ENCODE results near the gene OLA1.

OLA1 gene

DNA sequence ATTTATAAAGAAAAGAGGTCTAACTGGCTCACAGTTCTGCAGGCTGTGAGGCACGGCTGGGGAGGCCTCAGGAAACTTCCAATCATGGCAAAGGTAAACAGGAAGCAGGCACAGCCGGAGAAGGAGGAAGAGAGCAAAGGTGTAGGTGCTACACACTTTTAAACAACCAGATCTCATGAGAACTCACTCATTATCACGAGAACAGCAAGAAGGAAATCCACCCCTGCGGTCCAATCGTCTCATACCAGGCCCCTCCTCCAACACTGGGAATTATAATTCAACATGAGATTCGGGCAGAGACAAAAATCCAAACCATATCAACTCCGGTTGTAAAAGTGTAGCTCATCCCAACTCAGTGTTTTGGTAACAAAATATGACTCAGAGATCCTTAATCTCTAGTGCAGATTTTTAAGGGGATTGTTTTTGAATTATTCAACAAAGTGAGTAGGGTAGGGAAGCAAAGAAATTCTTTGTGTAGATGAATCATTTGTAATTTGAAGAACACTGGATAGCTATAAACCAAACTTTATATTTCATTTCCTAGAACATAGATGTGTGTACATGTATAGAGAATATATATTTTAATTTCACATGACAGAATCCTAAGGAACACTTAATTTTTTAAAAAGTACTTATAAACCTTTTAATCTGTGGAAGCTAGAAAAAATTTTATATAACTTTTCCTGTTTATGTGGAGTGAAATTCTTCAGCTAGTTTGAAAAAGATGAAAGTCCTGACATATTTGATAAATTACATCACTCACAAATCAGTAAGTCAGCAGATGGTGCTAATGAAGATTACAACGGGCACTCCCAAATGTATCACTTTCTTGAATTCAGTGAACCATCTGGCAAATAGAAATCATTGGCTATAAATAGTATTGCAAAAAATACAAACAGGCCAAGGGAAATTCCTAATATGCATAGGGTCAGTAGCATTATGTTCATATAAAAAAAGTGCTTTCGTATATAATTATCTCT is 130.1 kb downstream of the OLA1 start:
- peak; percentile 45 for DNase-seq (ENCODE audit: low spot score)

DNA sequence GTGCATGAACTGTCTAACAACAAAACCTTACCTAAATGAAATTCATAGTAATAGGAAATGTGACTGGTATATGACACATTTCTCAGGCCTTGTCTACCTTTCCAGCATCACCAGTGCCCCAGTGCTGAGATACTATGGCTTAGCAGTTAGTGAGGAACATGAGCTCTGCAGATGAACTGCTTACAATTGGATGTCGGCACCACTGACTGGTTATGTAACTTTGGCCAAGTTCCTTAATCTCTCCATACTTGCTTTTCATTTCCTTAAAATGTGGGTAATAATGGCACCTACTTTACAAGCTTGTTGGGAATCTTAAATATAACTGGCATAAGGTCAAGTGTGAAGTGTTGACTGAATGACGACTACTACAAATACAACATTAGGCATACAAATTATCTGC is 136.3 kb downstream of the OLA1 start:
- DNase-seq (ENCODE audit: low spot score), result no peak

DNA sequence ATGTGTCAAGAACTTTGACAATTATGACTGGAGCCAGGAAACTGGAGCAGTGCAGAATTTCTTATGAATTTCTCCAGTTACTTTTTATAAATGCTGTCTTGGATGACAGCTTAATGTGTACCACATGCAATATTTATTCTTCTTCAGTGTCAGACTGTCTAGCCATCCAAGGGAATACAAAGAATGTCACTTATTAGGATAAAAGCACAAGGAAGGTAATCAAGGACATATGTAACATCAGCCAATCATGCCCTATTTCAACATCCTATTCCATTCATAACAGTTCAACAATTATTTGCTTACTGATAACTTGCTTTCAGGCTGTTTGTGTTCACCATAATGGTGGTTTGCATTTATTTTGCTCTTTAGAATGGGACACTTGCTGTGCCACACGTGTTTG is 139.8 kb downstream of the OLA1 start:
- no peak for DNase-seq (ENCODE audit: low spot score)

DNA sequence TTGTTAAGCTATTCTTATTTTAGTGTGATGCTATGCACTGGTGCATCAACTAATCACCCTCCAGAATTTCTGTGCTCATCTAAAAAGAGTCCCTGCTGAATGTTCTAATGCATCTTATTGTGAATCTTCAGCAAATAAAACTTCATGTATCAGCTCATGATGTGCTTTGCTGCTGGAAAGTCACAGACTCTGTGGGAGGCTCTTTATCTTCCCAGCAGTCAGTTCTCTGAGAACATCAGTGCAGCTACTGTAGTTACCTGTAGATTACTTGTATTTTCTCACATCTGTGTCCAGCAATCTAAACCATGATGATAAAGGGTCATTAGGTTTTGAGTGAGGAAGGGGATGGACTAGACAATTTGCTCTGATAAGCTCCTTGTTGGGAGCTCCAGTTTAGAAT is 141.6 kb downstream of the OLA1 start:
- no peak for DNase-seq (ENCODE audit: low spot score)

DNA sequence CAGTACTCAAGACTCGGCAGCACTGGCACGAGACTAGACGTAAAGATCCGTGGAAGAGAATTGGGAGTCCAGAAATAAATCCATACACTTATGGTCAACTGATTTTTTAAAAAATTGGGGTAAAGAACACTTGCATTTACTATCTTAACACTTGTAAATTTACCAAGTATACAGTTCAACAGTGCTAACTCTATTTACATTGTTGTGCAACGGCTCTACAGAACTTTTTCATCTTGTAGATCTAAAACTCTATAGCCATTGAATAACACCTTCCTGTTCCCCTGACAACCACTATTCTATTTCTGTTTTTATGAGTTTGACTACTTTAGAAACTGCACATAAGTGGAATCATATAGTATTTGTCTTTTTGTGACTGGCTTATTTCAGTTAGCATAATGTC is 153.8 kb downstream of the OLA1 start:
- DNase-seq (ENCODE audit: low spot score), result no peak

DNA sequence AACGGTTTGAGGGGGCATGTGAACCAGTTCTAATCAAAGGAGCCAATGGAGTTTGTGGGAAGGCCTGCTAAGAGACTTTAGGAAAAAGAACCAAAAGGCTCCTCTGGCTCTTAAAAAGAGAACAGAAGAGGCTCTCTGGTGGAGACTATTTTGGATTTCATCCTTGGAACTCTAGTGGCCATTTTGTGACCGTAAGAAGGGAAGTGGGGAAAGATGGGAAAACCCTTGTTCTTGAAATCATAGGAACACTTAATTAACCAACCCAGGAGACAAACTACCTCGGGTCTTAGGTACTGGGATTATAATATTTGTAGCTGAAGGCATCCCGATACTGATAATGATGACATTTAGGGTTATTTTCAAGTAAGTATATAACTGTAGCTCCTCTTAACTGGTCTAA is 157.9 kb downstream of the OLA1 start:
- DNase-seq (ENCODE audit: low spot score), result no peak

DNA sequence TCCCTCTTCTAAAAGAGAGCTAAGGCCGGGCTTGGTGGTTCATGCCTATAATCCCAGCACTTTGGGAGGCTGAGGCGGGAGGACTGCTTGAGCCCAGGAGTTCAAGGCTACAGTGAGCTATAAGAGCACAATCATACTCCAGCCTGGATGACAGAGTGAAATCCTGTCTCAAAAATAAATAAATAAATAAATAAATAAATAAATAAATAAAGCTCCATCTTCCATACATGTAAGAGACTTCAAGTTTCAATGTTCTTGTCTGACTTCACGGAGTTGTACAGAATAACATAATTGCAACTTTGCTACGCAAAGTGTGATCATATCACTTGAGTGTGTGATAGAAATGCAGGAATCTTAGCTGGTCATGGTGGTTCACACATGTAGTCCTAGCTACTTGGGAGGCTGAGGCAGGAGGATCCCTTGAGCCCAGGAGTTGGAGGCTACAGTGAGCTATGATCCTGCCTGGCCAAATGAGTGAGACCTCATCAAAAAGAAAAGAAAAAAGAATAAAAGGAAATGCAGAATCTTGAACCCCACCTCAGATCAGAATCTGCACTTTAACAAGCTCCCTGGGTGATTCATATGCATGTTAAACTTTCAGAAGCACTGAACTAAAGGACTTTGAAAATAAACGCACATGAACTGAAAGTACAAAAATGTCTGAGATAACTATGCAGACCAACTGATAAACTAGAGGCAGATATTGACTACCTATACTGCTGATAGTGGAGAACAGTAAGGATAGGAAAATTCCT is 159.4 kb downstream of the OLA1 start:
- DNase-seq (ENCODE audit: low spot score), result no peak

DNA sequence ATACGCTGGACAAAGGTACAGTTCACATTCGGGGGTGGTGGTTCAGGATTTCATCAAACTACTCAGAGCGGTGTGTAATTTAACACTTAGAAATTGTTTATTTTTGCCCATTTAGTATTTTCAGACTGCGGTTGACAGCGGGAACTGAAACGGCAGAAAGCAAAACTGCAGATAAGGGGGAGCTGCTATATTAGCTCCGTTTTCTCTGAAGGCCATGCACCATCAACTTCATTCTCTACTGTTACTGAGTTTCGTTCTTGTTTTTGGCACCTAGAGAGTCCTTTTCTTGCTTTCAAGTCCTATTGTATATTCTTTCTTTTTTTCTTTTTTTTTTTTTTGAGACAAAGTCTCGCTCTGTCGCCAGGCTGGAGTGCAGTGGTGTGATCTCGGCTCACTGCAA is 161.6 kb downstream of the OLA1 start:
- no peak for DNase-seq (ENCODE audit: low spot score)

DNA sequence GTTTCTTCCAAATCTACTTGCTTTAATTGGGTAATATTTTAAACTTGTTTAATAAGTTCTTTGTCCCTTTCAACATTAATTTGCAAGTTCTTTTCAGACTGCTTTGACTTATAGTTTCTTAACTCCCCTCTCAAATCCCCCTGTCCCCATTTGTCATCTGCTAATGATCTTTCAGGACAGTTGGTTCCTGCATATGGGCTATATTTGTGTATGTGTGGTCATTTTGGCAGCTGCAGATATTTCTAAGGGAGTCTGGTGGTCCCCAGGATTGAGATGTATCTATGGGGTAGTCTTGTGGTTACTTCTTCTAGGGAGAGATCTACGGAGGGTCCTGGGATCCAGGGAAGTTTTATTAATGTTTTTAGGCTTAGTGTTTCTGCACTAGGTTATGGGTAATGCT is 162.6 kb downstream of the OLA1 start:
- DNase-seq (ENCODE audit: low spot score), result no peak

DNA sequence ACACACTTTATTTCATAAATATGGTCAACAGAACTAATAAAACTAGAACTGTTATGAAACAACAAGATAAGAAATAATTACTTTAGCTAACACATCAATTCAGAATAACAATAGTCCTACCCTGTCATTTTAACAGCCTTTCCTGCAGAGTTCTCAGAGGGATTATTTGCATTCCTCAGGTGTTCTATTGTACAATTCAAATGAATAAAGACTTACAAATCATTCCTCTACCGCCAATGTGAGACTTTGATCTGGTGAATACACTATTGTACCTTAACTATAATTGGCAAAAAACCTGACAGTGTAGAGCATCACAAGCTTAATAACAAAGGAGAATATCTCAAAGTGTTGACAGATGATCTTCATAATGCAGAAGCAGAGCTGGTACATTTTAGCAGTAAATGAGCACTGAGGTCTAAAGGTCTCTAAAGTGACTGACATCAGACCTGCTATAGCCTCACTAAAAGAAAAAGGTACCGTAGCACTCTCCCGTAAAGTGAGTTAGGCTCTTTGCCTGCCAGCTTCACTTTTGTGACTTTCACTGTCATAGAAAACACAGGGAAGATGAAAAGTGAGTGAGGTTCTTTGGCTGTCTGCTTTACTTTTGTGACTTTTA is 164.4 kb downstream of the OLA1 start:
- DNase-seq (ENCODE audit: low spot score), result no peak

DNA sequence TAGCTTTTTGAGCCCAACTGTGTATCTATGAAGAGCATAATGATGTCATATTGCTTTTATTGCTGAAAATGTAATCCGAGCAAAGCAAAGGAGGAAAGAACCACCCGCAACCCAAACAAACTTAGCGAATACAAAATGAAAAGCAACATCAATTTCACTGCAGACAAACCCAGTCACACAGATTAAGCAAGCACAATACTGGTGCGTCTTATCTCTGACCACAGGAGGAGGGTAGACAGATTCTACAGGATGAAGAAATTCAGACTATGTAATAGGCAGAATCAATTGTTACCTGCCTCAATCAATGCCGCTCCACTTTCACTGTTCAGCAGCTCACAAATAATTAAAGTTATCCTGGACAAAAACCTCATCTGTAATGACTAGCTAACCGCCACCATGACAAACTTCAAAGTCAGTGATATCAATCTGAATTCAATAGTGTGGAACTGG is 167.6 kb downstream of the OLA1 start:
- no peak for DNase-seq (ENCODE audit: low spot score)

DNA sequence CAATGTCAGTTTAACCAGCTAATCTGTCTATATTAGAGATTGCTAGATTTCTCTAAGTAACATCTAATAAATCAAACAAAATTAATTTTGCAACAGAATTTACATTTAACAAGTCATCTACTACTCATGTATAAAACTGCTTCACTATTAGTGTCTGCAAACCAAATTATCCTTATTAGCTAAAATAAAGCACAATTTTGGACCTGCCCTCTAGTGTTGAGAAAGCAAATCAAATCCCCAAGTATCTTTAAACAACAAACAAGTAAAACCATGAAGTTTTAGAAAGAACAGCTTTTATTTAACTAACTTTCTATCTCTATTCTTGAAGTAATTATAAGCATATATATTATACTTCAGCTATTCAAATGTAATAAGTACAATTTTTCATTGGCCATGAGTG is 170.1 kb downstream of the OLA1 start:
- no peak for DNase-seq (ENCODE audit: low spot score)

DNA sequence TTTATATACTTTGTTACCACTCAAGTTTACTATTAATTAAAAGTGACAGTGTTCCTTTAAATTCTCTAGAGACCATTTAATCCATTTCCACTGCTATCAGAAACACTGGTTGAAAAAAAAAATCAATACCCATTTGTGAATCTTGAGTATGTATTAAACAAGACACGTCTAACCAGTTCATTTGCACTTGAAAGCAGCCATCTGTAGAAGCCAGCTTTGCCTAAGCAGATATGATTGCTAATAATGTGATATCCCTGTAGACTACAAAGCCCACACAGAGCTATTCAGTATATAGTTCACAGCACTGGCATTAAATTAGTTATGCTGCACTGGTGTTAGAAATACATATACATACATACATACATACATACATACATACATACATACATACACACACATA is 171.4 kb downstream of the OLA1 start:
- DNase-seq (ENCODE audit: low spot score), result no peak

DNA sequence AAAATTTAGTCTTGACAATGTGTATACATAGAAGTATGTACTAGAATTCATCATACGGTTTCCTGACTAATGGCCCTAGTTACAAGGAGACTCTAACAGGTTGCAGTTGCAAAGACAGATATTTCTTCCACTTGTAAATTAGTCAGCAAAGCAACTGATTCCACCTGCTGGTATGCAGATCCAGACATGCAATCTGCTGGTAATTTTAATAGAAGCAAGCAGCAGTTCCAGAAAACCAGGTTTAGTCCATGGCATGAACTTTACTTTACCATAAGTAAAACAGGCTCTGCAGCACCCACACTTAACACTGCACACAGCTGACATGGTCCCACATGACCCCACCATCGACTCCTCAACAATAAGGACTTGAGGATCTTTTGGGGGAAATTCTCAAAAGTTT is 172.3 kb downstream of the OLA1 start:
- DNase-seq (ENCODE audit: low spot score), result peak; percentile 4

DNA sequence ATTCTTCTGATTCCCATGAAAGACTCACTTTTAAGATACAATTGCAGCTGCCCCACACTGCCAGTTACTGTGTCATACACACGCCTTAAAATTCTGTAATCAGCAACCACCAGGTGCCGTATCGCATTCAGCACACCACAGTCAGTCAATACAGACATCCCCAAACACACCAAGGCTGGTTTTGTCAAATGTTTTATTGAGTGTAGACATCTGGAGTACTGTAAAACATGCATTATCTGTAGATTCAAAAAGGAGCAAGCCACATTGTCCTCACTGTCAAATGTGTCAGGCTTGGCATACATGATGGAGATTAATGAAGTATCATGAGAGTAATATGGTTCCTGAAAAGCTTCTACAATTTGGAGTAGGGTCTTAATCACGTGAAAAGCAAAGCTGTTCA is 173.5 kb downstream of the OLA1 start:
- DNase-seq (ENCODE audit: low spot score), result no peak

DNA sequence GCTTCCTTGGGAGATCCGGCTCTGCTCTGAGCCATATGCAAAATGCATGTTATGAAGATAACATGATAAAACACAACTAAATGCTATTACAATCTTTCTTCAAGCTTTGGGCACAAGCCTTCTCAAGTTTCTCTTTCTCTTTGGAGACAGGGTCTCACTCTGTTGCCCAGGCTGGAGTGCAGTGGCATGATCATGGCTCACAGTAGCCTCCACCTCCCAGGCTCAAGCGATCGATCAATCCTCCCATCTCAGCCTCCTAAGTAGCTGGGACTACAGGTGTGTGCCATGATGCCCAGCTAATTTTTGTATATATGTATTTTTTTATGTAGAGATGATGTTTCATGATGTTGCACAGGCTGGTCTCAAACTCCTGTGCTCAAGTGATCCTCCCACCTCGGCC is 175.5 kb downstream of the OLA1 start:
- no peak for DNase-seq (ENCODE audit: low spot score)

DNA sequence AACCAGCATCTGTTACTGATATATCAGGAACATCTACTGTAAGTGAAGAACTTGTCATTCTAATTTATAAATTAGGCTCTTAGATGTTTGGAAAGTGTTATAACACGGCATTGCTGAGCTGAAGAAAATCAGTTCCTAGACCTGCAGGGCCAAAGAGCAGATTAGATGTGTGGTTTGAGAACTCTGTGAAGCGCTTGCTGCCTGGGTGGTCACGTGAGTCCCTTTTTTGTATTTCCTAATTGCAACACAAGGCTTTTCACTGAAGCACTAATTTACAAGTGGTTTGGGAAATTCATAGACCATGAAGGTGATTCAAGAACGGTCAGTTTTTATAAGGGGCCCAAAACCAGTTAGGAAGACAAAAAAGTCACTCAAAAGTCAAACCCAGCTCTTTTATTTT is 176.3 kb downstream of the OLA1 start:
- DNase-seq (ENCODE audit: low spot score), result no peak

DNA sequence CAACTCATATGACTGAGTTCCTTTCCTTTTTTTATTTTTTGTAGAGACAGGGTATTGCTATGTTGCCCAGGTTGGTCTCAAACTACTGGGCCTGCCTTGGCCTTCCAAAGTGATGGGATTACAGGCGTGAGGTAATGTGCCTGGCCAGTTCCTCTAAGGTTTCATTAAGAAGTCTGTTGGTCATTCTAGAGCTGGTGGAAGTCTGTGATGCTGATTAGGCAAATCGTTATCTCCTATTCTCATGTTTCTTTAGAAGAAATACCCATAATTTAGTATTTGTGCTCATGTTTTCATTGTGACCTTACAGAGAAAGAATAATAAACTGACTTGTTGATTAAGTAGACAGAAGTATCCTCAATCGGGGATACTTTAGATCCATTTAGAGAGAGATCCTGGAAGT is 177.0 kb downstream of the OLA1 start:
- no peak for DNase-seq (ENCODE audit: low spot score)

DNA sequence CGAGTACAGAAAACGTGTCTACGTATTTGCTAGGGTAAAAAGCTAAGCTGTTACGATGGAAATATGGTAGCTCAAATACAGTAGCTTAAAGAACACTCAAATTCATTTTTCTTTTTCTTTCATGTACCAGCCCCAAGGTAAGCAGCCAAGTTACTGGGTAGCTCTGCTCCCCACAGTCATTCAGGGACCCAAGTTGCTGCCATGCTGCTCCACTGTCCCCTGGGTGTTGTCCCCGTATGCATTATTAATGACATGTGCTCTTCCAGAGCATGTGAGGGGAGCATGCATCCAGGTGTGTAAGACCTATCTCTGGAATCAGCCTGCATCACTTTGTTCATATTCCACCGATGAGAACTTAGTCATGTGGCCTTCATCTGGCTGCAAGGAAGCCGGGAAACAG is 178.1 kb downstream of the OLA1 start:
- no peak for DNase-seq (ENCODE audit: low spot score)

DNA sequence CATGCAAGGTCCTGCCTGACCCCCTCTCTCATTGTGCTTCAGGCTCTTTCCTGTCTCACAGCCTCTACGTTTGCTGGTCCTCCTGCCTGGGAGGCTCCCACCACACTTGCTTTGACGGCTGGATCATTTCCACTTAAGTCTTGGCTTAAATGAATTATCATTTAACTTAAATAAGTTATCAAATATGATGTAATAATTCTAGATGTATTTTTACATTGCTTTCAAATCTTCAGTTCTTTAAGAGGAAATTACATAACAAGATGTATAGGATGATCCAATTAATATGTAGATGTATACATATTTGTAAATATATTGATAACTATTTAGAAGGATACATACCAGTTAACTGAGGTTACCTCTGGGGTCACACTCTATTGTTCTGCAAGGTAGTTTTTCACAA is 180.5 kb downstream of the OLA1 start:
- no peak for DNase-seq (ENCODE audit: low spot score)

DNA sequence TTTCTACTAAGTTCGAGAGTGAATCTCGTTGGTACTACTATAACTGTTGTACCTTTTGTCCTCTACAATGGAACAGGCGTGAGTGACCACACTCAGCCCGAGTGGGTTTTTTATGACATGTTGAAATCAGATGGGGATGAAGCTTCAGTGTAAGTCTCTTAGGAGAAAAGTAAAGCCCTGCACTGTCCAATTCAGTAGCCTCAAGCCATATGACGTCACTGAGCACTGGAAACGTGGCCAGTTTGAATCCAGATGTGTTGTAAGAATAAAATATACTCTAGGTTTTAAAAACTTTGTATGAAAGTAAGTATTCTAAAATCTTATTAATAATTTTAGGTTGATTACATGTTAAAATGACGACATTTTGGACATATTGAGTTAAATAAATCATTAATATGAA is 181.5 kb downstream of the OLA1 start:
- no peak for DNase-seq (ENCODE audit: low spot score)

DNA sequence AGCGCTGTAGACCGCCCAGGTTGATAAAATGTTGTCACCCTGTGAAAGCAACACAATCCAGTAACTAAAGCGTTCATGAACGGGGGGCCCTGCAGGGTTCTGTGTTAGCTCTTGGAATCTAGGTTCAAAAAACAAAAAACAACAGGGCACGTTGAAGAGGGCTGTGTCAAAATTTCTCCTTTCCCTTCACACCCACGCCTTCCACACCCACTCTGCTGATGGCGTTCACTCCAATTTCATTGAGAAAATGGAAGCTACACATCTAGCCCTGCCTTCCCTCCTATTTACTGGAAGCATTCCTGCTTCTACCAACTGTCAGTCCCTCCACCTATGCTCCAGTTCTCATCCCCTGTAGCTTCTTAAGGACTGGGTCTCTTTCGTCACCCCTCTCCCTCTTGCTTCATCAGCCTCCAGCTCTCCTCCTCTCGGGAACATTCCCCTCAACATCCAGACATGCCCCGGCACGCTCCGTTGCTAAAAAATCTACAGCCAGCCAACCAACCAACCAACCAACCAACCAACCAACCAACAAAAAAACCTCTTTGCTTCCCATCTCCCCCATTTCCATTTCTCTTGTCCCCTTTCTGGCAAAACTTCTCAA is 184.7 kb downstream of the OLA1 start:
- no peak for DNase-seq (ENCODE audit: low spot score)

DNA sequence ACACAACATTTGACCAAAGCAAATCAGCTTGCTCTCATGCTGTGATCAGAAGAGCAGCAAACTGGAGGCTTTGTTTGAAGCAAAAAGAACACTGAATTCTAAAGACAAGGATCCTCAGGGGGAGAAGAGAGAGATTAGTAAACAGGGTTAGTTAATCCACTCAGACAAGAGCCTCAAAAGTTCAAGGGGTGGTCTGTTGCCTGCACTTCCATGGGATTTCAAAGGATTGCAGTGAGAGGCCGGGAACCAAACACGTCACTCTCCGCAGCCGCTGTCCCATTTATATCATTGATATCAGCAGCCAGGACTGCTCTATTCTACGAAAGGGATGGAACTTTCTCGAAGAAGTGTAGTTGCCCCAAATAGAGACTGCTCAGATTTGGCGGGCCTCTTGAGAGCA is 185.4 kb downstream of the OLA1 start:
- no peak for DNase-seq (ENCODE audit: low spot score)
